ENCODE results near the gene ABHD17A.

- TF ChIP-seq, protein P1, sequence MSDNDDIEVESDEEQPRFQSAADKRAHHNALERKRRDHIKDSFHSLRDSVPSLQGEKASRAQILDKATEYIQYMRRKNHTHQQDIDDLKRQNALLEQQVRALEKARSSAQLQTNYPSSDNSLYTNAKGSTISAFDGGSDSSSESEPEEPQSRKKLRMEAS (IDR thresholded peaks at IDR 0.05) = no peak
- TF ChIP-seq, protein P2, sequence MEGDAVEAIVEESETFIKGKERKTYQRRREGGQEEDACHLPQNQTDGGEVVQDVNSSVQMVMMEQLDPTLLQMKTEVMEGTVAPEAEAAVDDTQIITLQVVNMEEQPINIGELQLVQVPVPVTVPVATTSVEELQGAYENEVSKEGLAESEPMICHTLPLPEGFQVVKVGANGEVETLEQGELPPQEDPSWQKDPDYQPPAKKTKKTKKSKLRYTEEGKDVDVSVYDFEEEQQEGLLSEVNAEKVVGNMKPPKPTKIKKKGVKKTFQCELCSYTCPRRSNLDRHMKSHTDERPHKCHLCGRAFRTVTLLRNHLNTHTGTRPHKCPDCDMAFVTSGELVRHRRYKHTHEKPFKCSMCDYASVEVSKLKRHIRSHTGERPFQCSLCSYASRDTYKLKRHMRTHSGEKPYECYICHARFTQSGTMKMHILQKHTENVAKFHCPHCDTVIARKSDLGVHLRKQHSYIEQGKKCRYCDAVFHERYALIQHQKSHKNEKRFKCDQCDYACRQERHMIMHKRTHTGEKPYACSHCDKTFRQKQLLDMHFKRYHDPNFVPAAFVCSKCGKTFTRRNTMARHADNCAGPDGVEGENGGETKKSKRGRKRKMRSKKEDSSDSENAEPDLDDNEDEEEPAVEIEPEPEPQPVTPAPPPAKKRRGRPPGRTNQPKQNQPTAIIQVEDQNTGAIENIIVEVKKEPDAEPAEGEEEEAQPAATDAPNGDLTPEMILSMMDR (IDR thresholded peaks at IDR 0.05 in 2 of 3, conservative IDR thresholded peaks at IDR 0.05 in 1 of 3; ENCODE audit: borderline replicate concordance in 1 of 3, insufficient read depth in 1 of 3, low read depth in 2 of 3, low read length in 2 of 3) = no peak
- TF ChIP-seq TCF7L2 (IDR thresholded peaks at IDR 0.05; ENCODE audit: borderline replicate concordance, extremely low read depth, insufficient read depth, insufficient read length) (no peak), CEBPB (IDR thresholded peaks at IDR 0.05; ENCODE audit: low read depth) (no peak), SIN3A (IDR thresholded peaks at IDR 0.05; ENCODE audit: low read depth) (no peak), EGR1 (IDR thresholded peaks at IDR 0.05; ENCODE audit: low read depth) (no peak), SRF (IDR thresholded peaks at IDR 0.05; ENCODE audit: low read depth) (no peak), EZH2phosphoT487 (IDR thresholded peaks at IDR 0.05; ENCODE audit: borderline replicate concordance) (no peak), POLR2A (IDR thresholded peaks at IDR 0.05; ENCODE audit: borderline replicate concordance, extremely low read depth, insufficient read depth, insufficient read length) (no peak), POLR2AphosphoS5 (IDR thresholded peaks at IDR 0.05; ENCODE audit: low read depth, low read length) (no peak), ZBTB33 (IDR thresholded peaks at IDR 0.05; ENCODE audit: extremely low read depth, insufficient replicate concordance, low read length) (no peak), JUND (IDR thresholded peaks at IDR 0.05) (no peak)
- TF ChIP-seq, protein P3, sequence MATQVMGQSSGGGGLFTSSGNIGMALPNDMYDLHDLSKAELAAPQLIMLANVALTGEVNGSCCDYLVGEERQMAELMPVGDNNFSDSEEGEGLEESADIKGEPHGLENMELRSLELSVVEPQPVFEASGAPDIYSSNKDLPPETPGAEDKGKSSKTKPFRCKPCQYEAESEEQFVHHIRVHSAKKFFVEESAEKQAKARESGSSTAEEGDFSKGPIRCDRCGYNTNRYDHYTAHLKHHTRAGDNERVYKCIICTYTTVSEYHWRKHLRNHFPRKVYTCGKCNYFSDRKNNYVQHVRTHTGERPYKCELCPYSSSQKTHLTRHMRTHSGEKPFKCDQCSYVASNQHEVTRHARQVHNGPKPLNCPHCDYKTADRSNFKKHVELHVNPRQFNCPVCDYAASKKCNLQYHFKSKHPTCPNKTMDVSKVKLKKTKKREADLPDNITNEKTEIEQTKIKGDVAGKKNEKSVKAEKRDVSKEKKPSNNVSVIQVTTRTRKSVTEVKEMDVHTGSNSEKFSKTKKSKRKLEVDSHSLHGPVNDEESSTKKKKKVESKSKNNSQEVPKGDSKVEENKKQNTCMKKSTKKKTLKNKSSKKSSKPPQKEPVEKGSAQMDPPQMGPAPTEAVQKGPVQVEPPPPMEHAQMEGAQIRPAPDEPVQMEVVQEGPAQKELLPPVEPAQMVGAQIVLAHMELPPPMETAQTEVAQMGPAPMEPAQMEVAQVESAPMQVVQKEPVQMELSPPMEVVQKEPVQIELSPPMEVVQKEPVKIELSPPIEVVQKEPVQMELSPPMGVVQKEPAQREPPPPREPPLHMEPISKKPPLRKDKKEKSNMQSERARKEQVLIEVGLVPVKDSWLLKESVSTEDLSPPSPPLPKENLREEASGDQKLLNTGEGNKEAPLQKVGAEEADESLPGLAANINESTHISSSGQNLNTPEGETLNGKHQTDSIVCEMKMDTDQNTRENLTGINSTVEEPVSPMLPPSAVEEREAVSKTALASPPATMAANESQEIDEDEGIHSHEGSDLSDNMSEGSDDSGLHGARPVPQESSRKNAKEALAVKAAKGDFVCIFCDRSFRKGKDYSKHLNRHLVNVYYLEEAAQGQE (IDR thresholded peaks at IDR 0.05; ENCODE audit: low read depth) = no peak
These were observed 16.3 kb downstream of the ABHD17A start for GRCh38 chr19:1868971-1869370.
